Right lobe of liver (tissue), 6 donors: Measurements from ENCODE around the gene CNPPD1. TPM values are rescaled to one million over a fixed set of nuclear protein-coding genes. Genes with fewer than 3 reads are reported as not detected.

ENCODE experiments used
- ATAC-seq, 4 donors: fragments of 200-7000 bp; cut with Tn5 transposase; one replicate each; pipeline ENCODE4 v1.9.1; 2020; ENCODE audit warnings: mild to moderate bottlenecking in 4 of 4, moderate library complexity in 4 of 4
- DNase-seq, 3 donors: peaks; one replicate each; pipeline ENCODE4 v3.0.0-alpha.2; 2020
- H3K27ac ChIP-seq, 3 donors: fragments of 200-600 bp; one replicate each; pipeline ENCODE4 v1.8.0; 2022
- H3K27me3 ChIP-seq, 2 donors: fragments of 200-600 bp; one replicate each; pipeline ENCODE4 v1.8.0; 2022
- H3K36me3 ChIP-seq, 4 donors: fragments of 200-600 bp; sonication (generic) in 1 of 4; one replicate each; pipeline versions ENCODE4 v1.5.1 to v1.8.0; 2017 to 2022; ENCODE audit warnings: control low read depth in 1 of 4
- H3K4me1 ChIP-seq, 4 donors: fragments of 200-600 bp; sonication (generic) in 1 of 4; one replicate each; pipeline versions ENCODE4 v1.5.1 to v1.8.0; 2017 to 2022; ENCODE audit warnings: control low read depth in 1 of 4
- H3K4me3 ChIP-seq, 3 donors: fragments of 200-600 bp; one replicate each; pipeline ENCODE4 v1.8.0; 2022
- H3K9me3 ChIP-seq, 4 donors: fragments of 200-600 bp; sonication (generic) in 1 of 4; one replicate each; pipeline versions ENCODE4 v1.5.1 to v1.8.0; 2017 to 2022; ENCODE audit warnings: control low read depth in 1 of 4
- POLR2A ChIP-seq: fragments of 450-650 bp; IDR thresholded peaks from one replicate; pipeline ENCODE4 v1.6.1; 2017; ENCODE audit warnings: antibody characterized with exemption, mild to moderate bottlenecking
- WGBS: methylation state at CpG from one replicate; pipeline ENCODE4 v1.1.6; 2018; ENCODE audit warnings: low coverage, low lambda C conversion rate; ENCODE audit not compliant: insufficient coverage; ENCODE audit errors: missing lambda C conversion rate; 5-methylcytosine and 5-hydroxymethylcytosine counted together
- intact Hi-C, 2 donors: fragments of 100-400 bp; cut with DNase I; formaldehyde crosslinking; loops; one replicate each; pipeline versions ENCODE4 v1.11.2 to v1.14.1; 2022
- total RNA-seq, 6 experiments: library from RNA; depleted of rRNA in 2 of 6; stranded (reverse); fragments of >200 nt in 2 of 6; fragmentation: NEBNext Ultra II Directional in 3 of 6; extraction: Animal tissue kit (Norgen Biotek cat#: 25700) in 3 of 6; gene quantifications; one replicate each; pipeline versions ENCODE4 v1.1.0 to v1.2.4, GENCODE V29; 2016 to 2023
- TF ChIP-seq, protein P1 (sequence below), 4 donors: fragments of 200-600 bp in 3 of 4; fragments of 450-650 bp in 1 of 4; IDR thresholded peaks; one replicate each; pipeline versions ENCODE4 v1.5.1 to v1.8.0; 2016 to 2022; ENCODE audit warnings: antibody characterized with exemption in 4 of 4, mild to moderate bottlenecking in 2 of 4
- donor health status: DM: no; HTN: yes; CAD: no.
- donor health status: DM: no; HTN: no; CAD: no.
- donor health status: DM: no; HTN: no; CAD: no.
- donor health status: DM: no; HTN: yes; CAD: no.
- donor health status: DM: no; HTN: yes; CAD: no.

Gene CNPPD1
- total RNA-seq, 6 experiments from 2014 or later: 22.3 to 37.1 (median 30.2) TPM

DNA sequence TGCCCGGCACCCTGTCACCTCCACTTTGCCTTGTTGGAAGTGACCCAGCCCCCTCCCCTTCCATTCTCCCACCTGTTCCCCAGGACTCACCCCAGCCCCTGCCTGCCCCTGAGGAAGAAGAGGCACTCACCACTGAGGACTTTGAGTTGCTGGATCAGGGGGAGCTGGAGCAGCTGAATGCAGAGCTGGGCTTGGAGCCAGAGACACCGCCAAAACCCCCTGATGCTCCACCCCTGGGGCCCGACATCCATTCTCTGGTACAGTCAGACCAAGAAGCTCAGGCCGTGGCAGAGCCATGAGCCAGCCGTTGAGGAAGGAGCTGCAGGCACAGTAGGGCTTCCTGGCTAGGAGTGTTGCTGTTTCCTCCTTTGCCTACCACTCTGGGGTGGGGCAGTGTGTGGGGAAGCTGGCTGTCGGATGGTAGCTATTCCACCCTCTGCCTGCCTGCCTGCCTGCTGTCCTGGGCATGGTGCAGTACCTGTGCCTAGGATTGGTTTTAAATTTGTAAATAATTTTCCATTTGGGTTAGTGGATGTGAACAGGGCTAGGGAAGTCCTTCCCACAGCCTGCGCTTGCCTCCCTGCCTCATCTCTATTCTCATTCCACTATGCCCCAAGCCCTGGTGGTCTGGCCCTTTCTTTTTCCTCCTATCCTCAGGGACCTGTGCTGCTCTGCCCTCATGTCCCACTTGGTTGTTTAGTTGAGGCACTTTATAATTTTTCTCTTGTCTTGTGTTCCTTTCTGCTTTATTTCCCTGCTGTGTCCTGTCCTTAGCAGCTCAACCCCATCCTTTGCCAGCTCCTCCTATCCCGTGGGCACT is 5.8 kb upstream of the CNPPD1 start:
- no peaks in the 10 kb centered on the region for H3K9me3 ChIP-seq
- intact Hi-C loops: no loop called here
- peaks cover 0 to 55% (median 19%) of the 10 kb centered on the region in 4 donors for H3K36me3 ChIP-seq
- DNase-seq (peak in 1 of 3 donors; percentile 25), ATAC-seq (no peak)
- H3K27ac ChIP-seq: no peak overlapping the region
- TF ChIP-seq, protein P1, sequence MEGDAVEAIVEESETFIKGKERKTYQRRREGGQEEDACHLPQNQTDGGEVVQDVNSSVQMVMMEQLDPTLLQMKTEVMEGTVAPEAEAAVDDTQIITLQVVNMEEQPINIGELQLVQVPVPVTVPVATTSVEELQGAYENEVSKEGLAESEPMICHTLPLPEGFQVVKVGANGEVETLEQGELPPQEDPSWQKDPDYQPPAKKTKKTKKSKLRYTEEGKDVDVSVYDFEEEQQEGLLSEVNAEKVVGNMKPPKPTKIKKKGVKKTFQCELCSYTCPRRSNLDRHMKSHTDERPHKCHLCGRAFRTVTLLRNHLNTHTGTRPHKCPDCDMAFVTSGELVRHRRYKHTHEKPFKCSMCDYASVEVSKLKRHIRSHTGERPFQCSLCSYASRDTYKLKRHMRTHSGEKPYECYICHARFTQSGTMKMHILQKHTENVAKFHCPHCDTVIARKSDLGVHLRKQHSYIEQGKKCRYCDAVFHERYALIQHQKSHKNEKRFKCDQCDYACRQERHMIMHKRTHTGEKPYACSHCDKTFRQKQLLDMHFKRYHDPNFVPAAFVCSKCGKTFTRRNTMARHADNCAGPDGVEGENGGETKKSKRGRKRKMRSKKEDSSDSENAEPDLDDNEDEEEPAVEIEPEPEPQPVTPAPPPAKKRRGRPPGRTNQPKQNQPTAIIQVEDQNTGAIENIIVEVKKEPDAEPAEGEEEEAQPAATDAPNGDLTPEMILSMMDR (IDR thresholded peaks at IDR 0.05): no peak
- TF ChIP-seq POLR2A: no peak
- no peak overlapping the region for H3K4me3 ChIP-seq
- 58% methylated on average over 2 of the region's 8 CpGs for WGBS
- peaks cover 0 to 12% (median 4%) of the 10 kb centered on the region in 4 donors for H3K4me1 ChIP-seq
- H3K27me3 ChIP-seq: no peaks in the 10 kb centered on the region

DNA sequence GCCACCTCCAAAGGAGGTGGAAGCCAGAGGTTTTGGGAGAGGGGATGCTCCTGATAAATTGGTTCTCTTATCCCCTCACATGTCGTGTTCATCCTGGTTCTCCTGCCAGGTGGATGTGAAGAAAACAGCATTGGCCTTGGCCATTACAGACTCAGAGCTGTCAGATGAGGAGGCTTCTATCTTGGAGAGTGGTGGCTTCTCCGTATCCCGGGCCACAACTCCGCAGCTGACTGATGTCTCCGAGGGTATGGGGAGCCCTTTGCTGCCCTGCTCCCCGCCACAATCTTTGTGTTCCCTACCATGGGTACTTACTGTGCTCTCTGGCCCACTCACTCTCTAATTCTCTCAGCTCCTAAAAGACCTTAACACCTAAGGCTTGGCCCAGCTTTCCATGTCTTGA is 4.8 kb upstream of the CNPPD1 start:
- no peaks in the 10 kb centered on the region for H3K27me3 ChIP-seq
- intact Hi-C loops: no loop called here
- no peak overlapping the region for H3K4me3 ChIP-seq
- ATAC-seq: no peak
- peaks cover 0 to 12% (median 4%) of the 10 kb centered on the region in 4 donors for H3K4me1 ChIP-seq
- H3K27ac ChIP-seq: no peak overlapping the region
- no peaks in the 10 kb centered on the region for H3K9me3 ChIP-seq
- TF ChIP-seq, protein P1 (IDR thresholded peaks at IDR 0.05): no peak
- TF ChIP-seq POLR2A: no peak
- peaks cover 0 to 55% (median 19%) of the 10 kb centered on the region in 4 donors for H3K36me3 ChIP-seq
- no peak for DNase-seq
- WGBS: 60% methylated on average over 1 of the region's 6 CpGs

DNA sequence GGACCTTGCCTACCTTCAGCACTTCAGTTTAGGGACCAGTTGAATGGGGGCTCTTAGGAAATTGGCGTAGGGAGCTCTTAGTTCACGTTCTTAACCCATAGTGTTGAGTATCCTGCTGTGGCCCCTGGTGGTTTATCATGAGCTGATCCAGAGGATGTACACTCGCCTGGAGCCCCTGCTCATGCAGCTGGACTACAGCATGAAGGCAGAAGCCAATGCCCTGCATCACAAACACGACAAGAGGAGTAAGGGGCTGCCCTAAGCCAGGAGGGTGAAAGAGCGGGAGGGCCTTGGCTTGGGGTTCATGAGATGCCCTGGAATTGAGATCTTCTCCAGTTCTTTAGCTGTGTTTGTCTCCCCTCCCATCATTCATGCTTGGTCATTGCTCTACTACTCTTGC is 4.2 kb upstream of the CNPPD1 start:
- no peak for DNase-seq

DNA sequence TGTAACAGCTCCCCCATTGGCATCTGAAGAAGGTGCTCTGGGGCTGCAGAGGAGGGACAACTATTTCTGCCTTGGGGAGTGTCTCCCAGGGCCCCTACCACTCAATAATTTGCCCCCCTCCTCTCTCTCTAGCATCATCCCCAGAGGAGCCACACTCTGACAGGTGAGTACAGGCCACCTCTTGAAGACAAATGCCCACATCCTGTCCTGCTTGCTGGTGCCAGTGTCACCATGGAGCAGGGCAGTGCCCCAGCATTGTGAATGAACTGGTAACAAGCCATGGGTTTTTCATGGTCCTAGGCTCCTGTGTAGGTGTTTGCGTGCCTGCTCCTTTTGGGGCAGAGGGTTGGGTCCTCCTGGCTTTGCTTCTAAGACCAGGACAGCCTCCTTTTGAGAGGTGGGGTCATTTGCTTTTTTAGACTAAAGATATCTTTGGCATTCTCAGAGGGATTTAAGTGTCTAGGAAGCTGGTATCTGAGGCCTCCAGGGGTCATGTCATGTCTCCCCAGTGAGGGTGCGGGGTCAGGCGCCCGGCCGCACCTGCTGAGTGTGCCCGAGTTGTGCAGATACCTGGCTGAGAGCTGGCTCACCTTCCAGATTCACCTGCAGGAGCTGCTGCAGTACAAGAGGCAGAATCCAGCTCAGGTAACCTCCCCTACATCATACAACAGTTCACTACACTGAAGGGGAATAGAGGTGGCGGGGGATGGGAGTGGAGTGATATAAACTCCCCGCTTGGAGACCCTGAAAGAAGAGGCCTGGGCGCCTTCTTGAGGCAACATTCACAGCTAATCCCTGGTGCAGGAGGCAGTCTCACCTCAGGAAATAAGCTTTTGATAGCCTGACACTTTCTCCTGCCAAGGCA is 3.1 kb upstream of the CNPPD1 start:
- intact Hi-C loops: loop anchor here in 1 of 2 donors (5.0 kb wide), 1 partner anchor 37 kb away; the partner anchor contains the start of gene ABCB6
- H3K27me3 ChIP-seq: no peaks in the 10 kb centered on the region
- TF ChIP-seq, protein P1 (IDR thresholded peaks at IDR 0.05): no peak
- TF ChIP-seq POLR2A: no peak
- H3K27ac ChIP-seq: no peak overlapping the region
- DNase-seq (no peak), ATAC-seq (no peak)
- H3K4me3 ChIP-seq: no peak overlapping the region
- H3K36me3 ChIP-seq: peaks cover 0 to 59% (median 19%) of the 10 kb centered on the region in 4 donors
- peaks cover 0 to 24% (median 4%) of the 10 kb centered on the region in 4 donors for H3K4me1 ChIP-seq
- H3K9me3 ChIP-seq: no peaks in the 10 kb centered on the region
- WGBS: 91% methylated on average over 9 of the region's 9 CpGs

More for the DNA sequence above, 4.2 kb upstream of the CNPPD1 start:
- ATAC-seq: no peak
- Histone ChIP-seq H3K4me3 (no peak overlapping the region), H3K27ac (no peak overlapping the region), H3K4me1 (peaks cover 0 to 15% (median 4%) of the 10 kb centered on the region in 4 donors), H3K27me3 (no peaks in the 10 kb centered on the region), H3K36me3 (peaks cover 0 to 55% (median 19%) of the 10 kb centered on the region in 4 donors), H3K9me3 (no peaks in the 10 kb centered on the region)
- TF ChIP-seq, protein P1 (IDR thresholded peaks at IDR 0.05): no peak
- TF ChIP-seq POLR2A: no peak
- intact Hi-C loops: no loop called here
- WGBS: 90% methylated on average over 2 of the region's 5 CpGs
